Activated gamma-delta T cell (primary cell): ENCODE measurements around the gene DNAJC28.
"Not testable (repeated sequence)": the region's sequence is repeated elsewhere in the genome, so short reads cannot be mapped to it uniquely, and the experiment has no call there.

Experiments used
- DNase-seq: peaks from one replicate; lab custom pipeline; 2025; lab: John Stamatoyannopoulos, UW
- total RNA-seq, 2 donors: gene quantifications; one replicate each; lab custom pipeline; 2026; lab: John Stamatoyannopoulos, UW

DNAJC28 gene, protein sequence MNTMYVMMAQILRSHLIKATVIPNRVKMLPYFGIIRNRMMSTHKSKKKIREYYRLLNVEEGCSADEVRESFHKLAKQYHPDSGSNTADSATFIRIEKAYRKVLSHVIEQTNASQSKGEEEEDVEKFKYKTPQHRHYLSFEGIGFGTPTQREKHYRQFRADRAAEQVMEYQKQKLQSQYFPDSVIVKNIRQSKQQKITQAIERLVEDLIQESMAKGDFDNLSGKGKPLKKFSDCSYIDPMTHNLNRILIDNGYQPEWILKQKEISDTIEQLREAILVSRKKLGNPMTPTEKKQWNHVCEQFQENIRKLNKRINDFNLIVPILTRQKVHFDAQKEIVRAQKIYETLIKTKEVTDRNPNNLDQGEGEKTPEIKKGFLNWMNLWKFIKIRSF
- 2.7 to 4.8 reads per million in 2 donors for total RNA-seq

DNA sequence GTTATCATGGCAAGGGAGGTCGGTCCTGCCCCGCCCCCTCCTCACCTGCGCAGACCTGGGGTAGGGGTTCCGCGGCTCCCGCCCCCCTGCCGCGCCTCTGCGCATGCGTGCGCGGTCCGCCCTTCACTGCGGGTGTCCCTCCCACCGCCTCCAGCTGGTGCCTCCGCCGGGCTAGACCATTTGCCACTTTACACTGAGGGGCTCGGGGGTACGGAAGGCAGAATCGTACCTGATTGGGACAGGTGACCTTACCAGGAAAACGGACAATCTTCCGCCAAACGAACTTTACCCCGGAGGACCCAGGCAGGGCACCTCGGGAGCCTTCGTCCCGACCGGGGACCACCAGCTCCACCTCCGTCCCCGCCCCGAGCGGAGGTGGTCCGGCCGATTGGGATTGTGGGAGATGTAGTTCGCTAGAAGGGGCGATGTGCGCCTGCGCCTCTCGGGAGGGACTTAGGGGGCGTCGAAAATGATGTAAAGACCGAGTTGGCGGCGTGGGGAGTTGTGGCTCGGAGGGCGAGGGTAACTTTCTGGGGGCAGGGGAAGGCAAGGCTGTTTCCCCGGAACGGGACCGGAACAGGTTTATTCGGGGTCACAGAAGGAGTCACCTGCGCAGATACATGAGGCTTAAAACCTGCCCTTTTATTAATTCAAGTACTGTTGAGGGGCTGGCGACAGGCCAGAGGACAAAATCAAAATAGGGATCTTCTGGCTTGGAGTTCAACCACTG is at the start of gene DNAJC28:
TSS of gene DNAJC28 (minus strand) at position 344 of the 730 bp plus-strand sequence. CDS start 2,323 bp downstream, outside the sequence.
- DNase-seq: peak; percentile 81

- DNase-seq: no peak
Measured at GRCh38 chr21:33541105-33541711, 49.7 kb upstream of the DNAJC28 start.

DNA sequence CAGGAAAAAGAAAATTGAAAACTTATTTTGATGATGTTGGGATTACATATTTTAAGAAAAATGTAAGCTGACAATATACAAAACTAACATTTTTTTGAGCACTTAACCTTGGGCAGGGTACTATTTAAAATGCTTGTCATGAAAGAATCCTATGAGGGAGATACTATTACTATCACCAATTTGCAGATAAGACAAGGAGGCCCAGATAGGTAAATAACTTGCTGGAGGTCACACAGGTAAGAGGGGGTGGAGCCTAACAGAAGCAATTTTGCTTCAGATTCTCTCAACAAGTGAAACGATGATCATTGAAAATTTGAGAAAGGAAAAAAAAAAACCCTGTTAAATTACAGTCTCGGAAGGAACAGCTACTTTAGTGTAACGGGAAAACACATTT is 49.2 kb upstream of the DNAJC28 start:
- no peak for DNase-seq

DNA sequence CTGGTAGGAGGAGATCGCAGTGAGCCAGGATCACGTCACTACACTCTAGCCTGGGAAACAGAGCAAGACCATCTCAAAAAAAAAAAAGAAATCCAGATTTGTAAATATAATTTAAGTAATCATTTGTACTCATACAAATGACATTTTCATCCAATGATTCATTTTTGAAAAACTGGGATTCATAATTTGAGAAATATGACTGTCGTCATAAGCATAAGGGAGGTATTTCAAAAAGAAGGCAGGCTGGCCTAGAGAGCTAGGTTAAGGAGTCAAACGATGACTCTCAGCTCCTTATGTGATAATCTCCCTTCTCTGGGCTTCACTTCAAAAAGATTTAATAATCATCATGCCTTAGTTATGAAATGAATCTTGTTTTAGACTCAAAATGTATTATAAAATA is 48.1 kb upstream of the DNAJC28 start:
- no peak for DNase-seq

GRCh38 chr21:33537212-33537611 is 45.7 kb upstream of the DNAJC28 start:
- no peak for DNase-seq

GRCh38 chr21:33531007-33531406 is 39.5 kb upstream of the DNAJC28 start:
- no peak for DNase-seq

GRCh38 chr21:33522953-33523349 is 31.4 kb upstream of the DNAJC28 start:
- no peak for DNase-seq

- no peak for DNase-seq
Measured at GRCh38 chr21:33522297-33522952, 30.9 kb upstream of the DNAJC28 start.

- DNase-seq: no peak
Measured at GRCh38 chr21:33518899-33519298, 27.4 kb upstream of the DNAJC28 start.

- no peak for DNase-seq
Measured at GRCh38 chr21:33514229-33514628, 22.7 kb upstream of the DNAJC28 start.

GRCh38 chr21:33512481-33512880 is 21.0 kb upstream of the DNAJC28 start:
- no peak for DNase-seq

DNA sequence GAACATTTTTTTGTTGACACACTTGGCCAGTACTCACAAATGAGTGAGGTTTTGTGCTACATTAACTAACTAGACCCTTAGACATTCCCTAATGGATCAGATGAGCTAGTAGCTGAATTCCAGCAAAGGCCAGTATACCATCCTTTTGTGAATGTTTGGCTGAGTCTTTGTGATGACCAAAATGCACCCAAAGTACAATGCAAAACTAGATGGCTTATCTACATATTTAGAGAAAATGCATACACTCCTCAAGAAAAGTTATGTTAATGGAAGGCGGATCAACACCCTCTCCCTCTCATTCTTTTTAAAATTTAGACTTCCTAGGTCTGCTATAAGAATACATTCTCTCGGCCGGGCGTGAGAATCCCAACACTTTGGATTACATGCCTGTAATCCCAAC is 20.1 kb upstream of the DNAJC28 start:
- DNase-seq: no peak

GRCh38 chr21:33510826-33511225 is 19.3 kb upstream of the DNAJC28 start:
- no peak for DNase-seq

DNA sequence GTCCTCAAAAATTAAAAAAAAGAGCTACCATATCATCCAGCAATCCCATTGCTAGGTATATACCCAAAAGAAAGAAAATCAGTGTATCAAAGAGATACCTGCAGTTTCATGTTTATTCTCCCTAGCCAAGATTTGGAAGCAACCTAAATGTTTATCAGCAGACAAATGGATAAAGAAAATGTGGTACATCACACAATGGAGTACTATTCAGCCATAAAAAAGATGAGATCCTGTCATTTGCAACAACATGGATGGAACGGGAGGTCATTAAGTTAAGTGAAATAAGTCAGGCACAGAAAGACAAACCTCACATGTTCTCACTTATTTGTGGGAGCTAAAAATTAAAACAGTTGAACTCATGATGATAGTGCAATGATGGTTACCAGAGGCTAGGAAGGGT is 15.5 kb upstream of the DNAJC28 start:
- DNase-seq: not testable (repeated sequence)

DNA sequence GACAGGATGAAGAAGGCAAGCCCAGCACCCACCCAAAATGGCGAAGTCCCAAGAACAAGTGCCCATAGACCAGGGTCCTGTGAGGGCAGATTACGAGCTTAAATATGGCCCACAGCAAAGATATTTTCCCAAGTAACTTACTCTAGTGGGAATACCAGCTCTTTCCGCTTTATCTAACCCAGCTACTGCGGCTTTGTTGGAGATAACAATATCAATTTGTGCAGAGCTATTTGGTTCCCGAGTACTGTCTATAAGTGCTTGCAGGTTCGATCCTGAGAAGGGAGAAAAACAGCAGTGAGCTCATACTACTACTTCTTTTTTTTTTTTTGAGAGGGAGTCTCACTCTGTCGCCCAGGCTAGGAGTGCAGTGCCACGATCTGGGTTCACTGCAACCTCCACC is 14.3 kb upstream of the DNAJC28 start:
- no peak for DNase-seq

DNA sequence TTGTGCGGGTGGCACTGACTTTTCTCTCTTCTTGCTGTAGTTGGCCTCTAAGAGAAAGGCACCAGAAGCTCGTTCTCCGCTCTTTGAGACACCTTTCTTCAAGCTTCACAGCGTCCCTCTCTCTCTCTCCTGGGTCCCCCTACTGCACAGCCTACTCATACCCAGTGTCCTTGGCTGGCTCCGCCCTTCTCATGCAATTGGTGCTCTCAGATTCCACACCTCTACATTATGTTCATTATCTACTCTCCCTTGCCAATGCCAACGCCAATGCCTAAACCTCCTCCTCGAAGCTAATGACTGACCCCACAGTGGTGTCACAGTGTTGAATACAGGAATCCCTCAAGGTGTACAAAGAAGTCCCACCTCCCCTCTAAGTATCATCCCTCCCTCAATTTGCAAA is 4.8 kb upstream of the DNAJC28 start:
- no peak for DNase-seq

- no peak for DNase-seq
Measured at GRCh38 chr21:33495743-33496142, 4.2 kb upstream of the DNAJC28 start.

GRCh38 chr21:33493756-33494155 is 2.2 kb upstream of the DNAJC28 start:
- no peak for DNase-seq

- no peak for DNase-seq
Measured at GRCh38 chr21:33492571-33492970, 1.1 kb upstream of the DNAJC28 start.

DNA sequence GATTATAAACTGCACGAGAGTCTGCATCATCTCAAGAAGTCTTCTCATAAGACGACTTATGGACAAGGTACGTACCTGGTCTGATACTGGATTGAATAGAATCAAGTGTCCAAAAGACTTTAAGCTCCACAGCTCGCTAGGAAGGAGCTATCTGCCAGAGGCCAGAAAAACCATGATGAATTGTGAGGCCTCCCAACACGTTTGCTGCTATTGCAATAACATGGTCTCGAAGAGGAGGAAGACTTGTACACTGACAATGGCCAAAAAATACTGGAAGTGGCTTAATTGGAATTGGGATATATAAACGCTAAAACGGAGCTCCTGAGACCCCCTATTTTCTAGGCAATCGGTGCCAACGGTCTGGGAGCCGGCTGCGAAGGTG is 534 bp downstream of the DNAJC28 start:
- no peak for DNase-seq

GRCh38 chr21:33488936-33489335 is 2.6 kb downstream of the DNAJC28 start:
- DNase-seq: no peak

DNA sequence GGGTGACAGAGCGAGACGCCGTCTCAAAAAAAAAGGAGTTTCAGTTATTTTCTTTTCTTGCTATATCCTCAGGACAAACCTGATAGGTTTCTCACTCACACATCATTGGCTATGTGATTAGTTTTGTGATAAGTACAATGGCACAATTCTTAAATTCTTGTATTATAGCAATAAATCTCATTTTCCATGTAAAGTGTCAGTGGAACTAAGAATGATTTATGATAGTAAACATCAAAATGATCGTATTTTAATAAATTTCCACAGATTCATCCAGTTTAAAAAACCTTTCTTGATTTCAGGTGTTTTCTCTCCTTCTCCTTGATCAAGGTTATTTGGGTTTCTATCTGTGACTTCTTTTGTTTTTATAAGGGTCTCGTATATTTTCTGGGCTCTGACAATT is 3.5 kb downstream of the DNAJC28 start:
- DNase-seq: no peak
